ENCODE measurements around the gene GALNT10. TPM values are rescaled to one million over a fixed set of nuclear protein-coding genes. Genes with fewer than 3 reads are reported as not detected.

Gene GALNT10
- total RNA-seq, 4 donors from 2014 or later, result 5.7 to 25.2 (median 9.7) TPM

- TF ChIP-seq POLR2A (IDR thresholded peaks at IDR 0.05), result no peak
- TF ChIP-seq CTCF (IDR thresholded peaks at IDR 0.05), result no peak
- intact Hi-C loops (cut with DNase I; ENCODE audit: low total_unique reads), result no loop called here
- H3K4me3 ChIP-seq (ENCODE audit: low read depth, poor library complexity, severe bottlenecking), result no peak overlapping the region
- no peak for DNase-seq (ENCODE audit: low spot score in 2 of 2)
- 95 to 97% methylated on average over 2 of the region's 2 CpGs for WGBS, 2 donors
These were observed 17.7 kb upstream of the GALNT10 start for GRCh38 chr5:154172785-154173184.

- intact Hi-C loops (cut with DNase I; ENCODE audit: low total_unique reads), result no loop called here
- H3K4me3 ChIP-seq (ENCODE audit: low read depth, poor library complexity, severe bottlenecking), result no peak overlapping the region
- no peak for DNase-seq (ENCODE audit: low spot score in 2 of 2)
- 86 to 89% methylated on average over 1 of the region's 1 CpG for WGBS, 2 donors
- TF ChIP-seq CTCF (IDR thresholded peaks at IDR 0.05) (no peak), POLR2A (IDR thresholded peaks at IDR 0.05) (no peak)
These were observed 16.4 kb upstream of the GALNT10 start for GRCh38 chr5:154174091-154174490.

GRCh38 chr5:154176181-154176580, 14.4 kb upstream of the GALNT10 start:
- 29 to 30% methylated on average over 2 of the region's 2 CpGs for WGBS, 2 donors
- H3K4me3 ChIP-seq (ENCODE audit: low read depth, poor library complexity, severe bottlenecking), result no peak overlapping the region
- TF ChIP-seq POLR2A (IDR thresholded peaks at IDR 0.05) (no peak), CTCF (IDR thresholded peaks at IDR 0.05) (no peak)
- DNase-seq (ENCODE audit: low spot score in 2 of 2), result no peak
- intact Hi-C loops (cut with DNase I; ENCODE audit: low total_unique reads), result no loop called here

- H3K4me3 ChIP-seq (ENCODE audit: low read depth, poor library complexity, severe bottlenecking), result no peak overlapping the region
- intact Hi-C loops (cut with DNase I; ENCODE audit: low total_unique reads), result no loop called here
- DNase-seq (ENCODE audit: low spot score in 2 of 2), result no peak
- WGBS, 2 donors, result 30 to 41% methylated on average over 2 of the region's 2 CpGs
- no peak for TF ChIP-seq POLR2A (IDR thresholded peaks at IDR 0.05)
- TF ChIP-seq CTCF (IDR thresholded peaks at IDR 0.05), result no peak
These were observed 11.9 kb upstream of the GALNT10 start for GRCh38 chr5:154178661-154179060.

GRCh38 chr5:154179846-154180710, 10.5 kb upstream of the GALNT10 start:
- no peak for DNase-seq (ENCODE audit: low spot score in 2 of 2)
- intact Hi-C loops (cut with DNase I; ENCODE audit: low total_unique reads), result loop anchor here (5.0 kb wide), 2 partner anchors 108 to 222 kb away; no protein-coding TSS in a partner anchor
- H3K4me3 ChIP-seq (ENCODE audit: low read depth, poor library complexity, severe bottlenecking), result no peak overlapping the region
- WGBS, 2 donors, result 62% methylated on average over 13 of the region's 13 CpGs
- no peak for TF ChIP-seq POLR2A (IDR thresholded peaks at IDR 0.05)
- TF ChIP-seq CTCF (IDR thresholded peaks at IDR 0.05), result no peak

Data from lower leg skin (tissue), 4 donors.